Duodenal mucosa (tissue), 2 donors: Measurements from ENCODE around the gene POU5F1.
"Not testable (repeated sequence)": the region's sequence is repeated elsewhere in the genome, so short reads cannot be mapped to it uniquely, and the experiment has no call there.

ENCODE experiments used
- H3K27ac ChIP-seq: one replicate; pipeline ENCODE4 v1.7.0; 2013; ENCODE audit warnings: low read depth, low read length
- H3K27me3 ChIP-seq, 2 donors: one replicate each; pipeline ENCODE4 v1.7.0; 2013; ENCODE audit warnings: low read length in 2 of 2, control low read depth in 1 of 2; ENCODE audit not compliant: insufficient read depth in 2 of 2, control insufficient read depth in 1 of 2
- H3K36me3 ChIP-seq, 2 donors: one replicate each; pipeline ENCODE4 v1.7.0; 2013; ENCODE audit warnings: low read length in 2 of 2, control low read depth in 1 of 2; ENCODE audit not compliant: insufficient read depth in 2 of 2, control insufficient read depth in 1 of 2
- H3K4me1 ChIP-seq, 2 donors: one replicate each; pipeline ENCODE4 v1.7.0; 2013; ENCODE audit warnings: low read length in 2 of 2, control low read depth in 1 of 2; ENCODE audit not compliant: insufficient read depth in 2 of 2, control insufficient read depth in 1 of 2
- H3K4me3 ChIP-seq, 2 donors: one replicate each; pipeline ENCODE4 v1.7.0; 2013; ENCODE audit warnings: low read length in 2 of 2, low read depth in 1 of 2
- H3K9ac ChIP-seq, 2 donors: one replicate each; pipeline ENCODE4 v1.7.0; 2013; ENCODE audit warnings: low read length in 2 of 2, low read depth in 1 of 2
- H3K9me3 ChIP-seq, 2 donors: one replicate each; pipeline ENCODE4 v1.7.0; 2013; ENCODE audit warnings: low read length in 2 of 2, control low read depth in 1 of 2; ENCODE audit not compliant: control insufficient read depth in 1 of 2

POU5F1 gene

DNA sequence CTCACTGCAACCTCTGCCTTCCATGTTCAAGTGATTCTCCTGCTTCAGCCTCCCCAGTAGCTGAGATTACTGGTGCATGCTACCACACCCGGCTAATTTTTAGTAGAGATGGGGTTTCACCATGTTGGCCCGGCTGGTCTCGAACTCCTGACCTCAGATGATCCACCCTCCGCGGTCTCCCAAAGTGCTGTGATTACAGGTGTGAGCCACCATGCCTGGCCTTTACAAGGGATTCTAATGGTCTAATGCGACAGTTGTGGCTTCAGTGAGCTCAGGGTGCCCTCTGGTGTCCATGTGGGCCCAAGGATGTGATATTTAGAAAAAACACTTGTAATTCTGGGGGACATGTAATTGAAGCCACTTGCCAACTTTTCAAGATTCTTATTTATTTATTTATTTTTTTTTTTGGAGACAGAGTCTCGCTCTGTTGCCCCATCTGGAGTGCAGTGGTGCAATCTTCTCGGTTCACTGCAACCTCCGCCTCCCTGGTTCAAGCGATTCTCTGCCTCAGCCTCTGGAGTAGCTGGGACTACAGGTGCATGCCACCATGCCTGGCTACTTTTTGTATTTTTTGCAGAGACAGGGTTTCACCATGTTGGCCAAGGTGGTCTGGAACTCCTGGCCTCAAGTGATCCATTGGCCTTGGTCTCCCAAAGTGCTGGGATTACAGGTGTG, 22.1 kb upstream of the POU5F1 start:
- H3K9ac ChIP-seq, H3K36me3 ChIP-seq, H3K4me1 ChIP-seq, H3K9me3 ChIP-seq, H3K27me3 ChIP-seq, H3K4me3 ChIP-seq, H3K27ac ChIP-seq: not testable (repeated sequence)

DNA sequence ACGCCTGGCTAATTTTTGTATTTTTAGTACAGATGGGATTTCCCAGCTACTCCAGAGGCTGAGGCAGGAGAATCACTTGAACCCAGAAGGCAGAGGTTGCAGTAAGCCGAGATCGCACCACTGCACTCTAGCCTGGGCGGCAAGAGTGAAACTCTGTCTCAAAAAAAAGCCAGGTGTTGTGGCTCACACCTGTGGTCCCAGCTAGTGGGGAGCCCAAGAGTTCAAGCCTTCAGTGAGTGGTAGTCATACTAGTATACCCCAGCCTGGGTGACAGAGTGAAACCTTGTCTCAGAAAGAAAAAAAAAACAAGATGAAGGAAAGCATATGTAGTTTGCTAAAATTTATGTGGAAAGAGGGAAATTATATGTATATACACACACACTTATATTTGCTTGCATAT, 20.0 kb upstream of the POU5F1 start:
- Histone ChIP-seq H3K27me3 (no peaks in the 10 kb centered on the region), H3K9me3 (no peaks in the 10 kb centered on the region), H3K4me1 (peaks cover 3 to 7% of the 10 kb centered on the region in 2 donors), H3K36me3 (peaks cover 0 to 3% of the 10 kb centered on the region in 2 donors), H3K9ac (no peak overlapping the region), H3K4me3 (no peak overlapping the region), H3K27ac (no peak overlapping the region)

DNA sequence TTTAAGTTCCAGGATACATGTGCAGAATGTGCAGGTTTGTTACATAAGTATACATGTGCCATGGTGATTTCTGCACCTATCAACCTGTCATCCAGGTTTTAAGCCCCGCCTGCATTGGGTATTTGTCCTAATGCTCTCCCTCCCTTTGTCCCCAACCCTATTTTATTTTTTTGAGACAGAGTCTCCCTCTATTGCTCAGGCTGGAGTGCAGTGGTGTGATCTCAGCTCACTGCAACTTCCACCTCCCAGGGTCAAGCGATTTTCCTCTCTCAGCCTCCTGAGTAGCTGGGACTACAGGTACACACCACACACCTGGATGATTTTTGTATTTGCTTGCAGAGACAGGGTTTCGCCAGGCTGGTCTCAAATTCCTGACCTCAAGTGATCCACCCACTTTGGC, 18.7 kb upstream of the POU5F1 start:
- H3K9me3 ChIP-seq, H3K27ac ChIP-seq: not testable (repeated sequence)

DNA sequence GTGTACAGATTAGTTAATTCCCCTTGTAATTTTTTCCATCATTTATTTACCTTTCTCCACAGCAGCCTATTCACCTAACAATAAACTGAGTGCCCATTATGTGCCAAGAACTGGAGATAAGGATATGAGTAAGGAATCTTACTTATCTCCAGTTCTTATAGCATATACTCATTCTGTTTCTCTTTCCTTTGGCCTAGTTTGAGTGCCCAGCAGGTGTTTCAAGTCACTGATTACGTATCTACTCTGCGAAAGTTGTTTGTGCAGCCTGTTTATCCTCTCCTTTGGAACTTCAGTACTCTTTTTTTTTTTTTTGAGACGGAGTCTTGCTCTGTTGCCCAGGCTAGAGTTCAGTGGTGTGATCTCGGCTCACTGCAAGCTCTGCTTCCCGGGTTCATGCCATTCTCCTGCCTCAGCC, 17.3 kb upstream of the POU5F1 start:
- peak overlapping the region in 1 of 2 donors; percentile 75 for H3K9ac ChIP-seq

More for the DNA sequence above, 18.7 kb upstream of the POU5F1 start:
- H3K36me3 ChIP-seq, H3K4me1 ChIP-seq, H3K27me3 ChIP-seq, H3K9ac ChIP-seq, H3K4me3 ChIP-seq: not testable (repeated sequence)

DNA sequence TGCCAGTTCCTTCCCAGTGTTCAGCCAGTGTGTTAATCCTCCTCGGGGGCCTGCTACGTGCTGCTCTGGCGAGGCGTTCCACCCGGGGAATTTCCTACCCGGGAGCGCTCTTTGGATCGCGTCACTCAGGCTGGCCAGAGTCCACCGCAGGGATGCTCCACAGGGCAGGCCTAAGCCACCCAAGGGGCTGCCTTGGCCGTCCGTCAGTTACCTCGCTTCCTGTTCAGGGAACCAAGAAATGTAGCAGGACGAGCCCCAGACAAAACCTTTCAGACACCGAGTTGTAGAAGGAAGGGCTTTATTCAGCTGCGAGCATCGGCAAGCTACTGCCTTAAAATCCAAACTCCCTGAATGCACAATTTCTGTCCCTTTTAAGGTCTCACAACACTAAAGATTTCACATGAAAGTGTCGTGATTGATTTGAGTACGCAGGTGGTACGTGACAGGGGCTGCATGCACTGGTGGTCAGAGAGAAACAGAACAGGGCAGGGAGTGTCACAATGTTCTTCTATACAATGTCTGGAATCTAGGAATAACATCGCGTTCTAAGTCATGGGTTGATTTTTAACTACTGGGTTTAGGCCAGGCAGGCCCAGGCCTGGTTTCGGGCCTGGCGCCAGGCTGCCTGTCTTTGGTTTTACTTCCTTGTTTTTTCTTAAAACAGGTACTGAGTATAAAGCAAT, 15.7 kb upstream of the POU5F1 start:
- Histone ChIP-seq H3K36me3 (no peaks in the 10 kb centered on the region), H3K27ac (peak overlapping the region; percentile 97), H3K9me3 (no peaks in the 10 kb centered on the region), H3K27me3 (no peaks in the 10 kb centered on the region), H3K4me3 (peak overlapping the region; percentile 53 to 62), H3K4me1 (peaks cover 3 to 10% of the 10 kb centered on the region in 2 donors), H3K9ac (peak overlapping the region; percentile 68 to 75)

More for the DNA sequence above, 17.3 kb upstream of the POU5F1 start:
- H3K27ac ChIP-seq = peak overlapping the region; percentile 58
- no peak overlapping the region for H3K4me3 ChIP-seq
- H3K4me1 ChIP-seq = peaks cover 3 to 10% of the 10 kb centered on the region in 2 donors
- no peaks in the 10 kb centered on the region for H3K27me3 ChIP-seq
- no peaks in the 10 kb centered on the region for H3K9me3 ChIP-seq
- H3K36me3 ChIP-seq = no peaks in the 10 kb centered on the region

DNA sequence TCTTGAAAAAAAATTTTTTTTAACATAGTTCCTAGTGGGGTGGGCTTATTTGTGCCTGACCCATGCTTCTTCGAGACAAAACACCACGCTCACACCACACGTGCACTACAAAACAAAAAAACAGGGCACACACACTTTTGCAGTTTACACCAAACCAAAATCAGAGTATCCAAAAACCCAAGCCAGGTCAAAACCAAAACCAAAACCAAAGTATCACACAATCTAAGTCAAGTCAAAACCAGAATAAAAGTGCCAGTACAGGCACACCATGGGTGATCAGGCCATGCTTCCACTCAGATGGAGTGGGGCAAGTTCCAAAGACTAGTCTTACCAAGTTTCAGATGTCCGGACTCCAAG, 15.2 kb upstream of the POU5F1 start:
- H3K36me3 ChIP-seq, H3K9me3 ChIP-seq, H3K27me3 ChIP-seq: not testable (repeated sequence)
- peaks cover 3 to 10% of the 10 kb centered on the region in 2 donors for H3K4me1 ChIP-seq
- peak overlapping the region; percentile 68 to 75 for H3K9ac ChIP-seq
- peak overlapping the region; percentile 97 for H3K27ac ChIP-seq
- peak overlapping the region; percentile 53 to 62 for H3K4me3 ChIP-seq

DNA sequence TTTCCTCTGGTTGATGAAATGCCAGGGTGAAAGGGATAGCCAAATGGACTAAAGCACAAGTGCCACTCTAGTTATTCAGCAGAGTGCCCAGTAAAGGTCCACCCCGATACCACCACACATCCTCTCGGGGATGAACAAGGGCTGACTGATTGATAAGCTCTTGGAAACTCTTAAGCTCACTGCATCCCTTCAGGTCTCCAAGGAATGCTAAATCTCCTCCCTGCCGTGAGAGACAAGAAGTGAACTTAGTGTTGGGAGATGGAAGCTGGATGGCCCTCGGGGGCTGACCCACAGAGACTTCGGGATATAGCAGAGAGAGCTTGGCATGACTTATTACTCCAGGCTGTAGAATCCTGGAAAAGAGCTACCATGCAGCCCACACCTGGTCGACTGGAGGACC, 13.4 kb upstream of the POU5F1 start:
- not testable (repeated sequence) for H3K36me3 ChIP-seq, H3K9me3 ChIP-seq, H3K27ac ChIP-seq, H3K27me3 ChIP-seq
- Histone ChIP-seq H3K4me3 (peak overlapping the region; percentile 50 to 52), H3K4me1 (peaks cover 12 to 14% of the 10 kb centered on the region in 2 donors), H3K9ac (peak overlapping the region in 1 of 2 donors; percentile 25)

DNA sequence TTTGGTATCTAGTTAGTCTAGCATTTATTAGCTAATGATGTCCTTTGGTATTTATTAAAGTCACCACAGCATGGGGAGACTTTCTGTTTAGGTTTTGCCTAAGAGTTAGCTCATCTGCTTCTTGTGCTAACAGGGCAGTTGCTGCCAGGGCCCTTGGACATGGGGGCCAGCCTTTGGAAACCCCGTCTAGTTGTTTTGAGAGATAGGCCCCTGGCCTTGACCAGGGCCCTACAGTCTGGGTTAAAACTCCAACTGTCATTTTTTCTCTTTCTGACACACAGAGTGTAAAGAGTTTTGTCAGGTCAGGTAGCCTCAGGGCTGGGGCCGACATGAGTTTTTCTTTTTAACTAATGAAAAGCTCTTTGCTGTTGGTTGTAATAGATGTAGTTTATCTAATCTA, 12.8 kb upstream of the POU5F1 start:
- not testable (repeated sequence) for H3K27ac ChIP-seq, H3K36me3 ChIP-seq, H3K9me3 ChIP-seq, H3K9ac ChIP-seq, H3K27me3 ChIP-seq, H3K4me3 ChIP-seq
- H3K4me1 ChIP-seq = peaks cover 17 to 18% of the 10 kb centered on the region in 2 donors

DNA sequence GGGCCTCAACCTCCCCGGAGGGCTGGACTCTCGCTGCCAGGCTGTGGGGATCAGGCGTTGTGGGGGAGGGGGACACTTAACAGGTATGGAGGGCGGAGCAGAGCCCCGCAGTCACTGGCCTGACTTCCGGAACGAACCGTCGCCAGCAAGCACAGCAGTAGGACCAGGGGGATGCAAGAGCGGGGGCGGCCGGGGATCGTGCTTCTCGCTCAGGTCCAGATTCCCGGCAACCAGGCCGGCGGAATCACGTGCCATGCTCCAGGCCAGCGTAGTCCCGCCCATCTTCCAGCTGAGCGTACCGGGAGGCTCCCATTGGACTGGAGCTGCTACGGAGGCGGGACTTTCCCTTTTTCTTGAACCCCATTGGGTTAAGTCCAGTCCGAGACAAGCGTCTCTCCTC, 10.0 kb upstream of the POU5F1 start:
- peak overlapping the region; percentile 55 to 62 for H3K4me3 ChIP-seq

DNA sequence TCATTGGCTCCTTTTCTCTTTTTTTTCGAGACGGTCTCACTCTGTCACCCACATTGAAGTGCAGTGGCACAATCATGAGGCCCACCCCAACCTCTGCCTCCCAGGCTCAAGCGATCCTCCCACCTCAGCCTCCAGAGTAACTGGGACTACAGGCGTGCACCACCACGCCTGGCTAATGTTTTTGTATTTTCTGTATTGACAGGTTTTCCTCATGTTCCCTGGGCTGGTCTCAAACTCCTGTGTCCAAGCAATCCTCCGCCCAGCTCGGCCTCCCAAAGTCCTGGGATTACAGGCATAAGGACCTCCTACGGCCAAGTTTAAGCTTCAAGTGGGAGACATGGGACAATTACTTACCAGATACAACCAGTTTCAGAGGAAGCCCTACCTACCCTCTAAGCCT, 9.4 kb upstream of the POU5F1 start:
- Histone ChIP-seq H3K27me3 (no peaks in the 10 kb centered on the region), H3K4me3 (peak overlapping the region; percentile 55 to 62), H3K27ac (no peak overlapping the region), H3K4me1 (peaks cover 10 to 16% of the 10 kb centered on the region in 2 donors), H3K9me3 (no peaks in the 10 kb centered on the region), H3K36me3 (peaks cover 14 to 23% of the 10 kb centered on the region in 2 donors), H3K9ac (peak overlapping the region in 1 of 2 donors; percentile 48)

More for the DNA sequence above, 10.0 kb upstream of the POU5F1 start:
- Histone ChIP-seq H3K36me3 (peaks cover 8 to 18% of the 10 kb centered on the region in 2 donors), H3K4me1 (peaks cover 10 to 16% of the 10 kb centered on the region in 2 donors), H3K9ac (peak overlapping the region in 1 of 2 donors; percentile 48), H3K27me3 (no peaks in the 10 kb centered on the region), H3K27ac (no peak overlapping the region), H3K9me3 (no peaks in the 10 kb centered on the region)
